GM21576 (cell line): ENCODE data around the gene SMPDL3B.

Experiments
- ATAC-seq: cut with Tn5 transposase; IDR thresholded peaks from one replicate; pipeline ENCODE4 v1.9.1; 2021; ENCODE audit warnings: mild to moderate bottlenecking, moderate library complexity; ENCODE audit not compliant: unreplicated experiment

SMPDL3B gene

GRCh38 chr1:27938488-27938887, 3.7 kb downstream of the SMPDL3B start:
- ATAC-seq: no peak

DNA sequence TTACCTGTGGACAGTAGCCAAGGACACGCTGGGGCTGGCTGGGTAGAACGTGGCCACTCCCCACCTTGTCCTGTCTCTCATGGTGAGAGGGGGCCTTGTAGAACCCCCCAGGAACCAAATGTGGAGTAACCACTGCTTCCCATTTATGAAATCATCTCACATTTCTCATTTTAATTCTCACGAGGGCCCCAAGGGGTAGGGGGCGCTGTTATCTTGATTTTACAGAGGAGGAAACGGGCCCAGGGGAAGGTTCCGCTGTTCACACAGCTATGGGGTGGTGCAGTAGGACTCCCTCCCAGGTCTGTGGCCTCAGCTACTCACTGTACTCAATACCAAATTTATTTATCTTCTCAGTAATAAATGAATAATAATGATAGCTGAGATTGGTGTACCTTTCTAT, 5.5 kb downstream of the SMPDL3B start:
- no peak for ATAC-seq

DNA sequence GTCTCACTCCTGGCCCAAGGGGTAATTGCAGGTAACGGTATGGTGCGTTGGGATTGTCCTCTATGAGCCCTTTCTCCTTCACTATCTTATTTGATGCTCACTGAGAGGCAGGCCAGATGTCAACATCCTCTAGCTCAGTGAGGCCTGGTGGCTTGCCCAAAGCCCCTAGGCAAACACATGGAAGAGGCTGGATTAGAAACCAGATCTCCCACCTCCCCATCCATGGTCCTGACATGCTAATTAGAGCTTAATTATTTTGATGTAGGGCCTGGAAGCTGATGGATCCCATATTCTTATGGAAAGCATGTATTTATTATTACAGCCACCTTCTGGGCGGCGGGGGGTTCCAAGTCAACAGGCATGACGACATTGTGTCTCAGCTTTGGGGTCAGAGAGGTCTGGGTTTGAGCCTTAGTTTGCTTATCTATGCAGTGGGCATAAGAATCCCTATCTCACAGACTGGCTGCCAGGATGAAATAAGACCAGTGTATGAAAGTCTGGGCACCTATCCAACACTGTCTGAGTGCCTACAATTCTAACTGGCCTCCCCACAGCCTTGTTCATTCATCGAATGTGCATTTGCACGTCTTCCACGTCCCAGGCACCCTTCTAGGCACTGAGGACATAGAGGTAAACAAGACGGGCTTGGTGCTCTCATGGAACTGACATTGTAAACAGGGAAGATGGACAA, 6.2 kb downstream of the SMPDL3B start:
- no peak for ATAC-seq

DNA sequence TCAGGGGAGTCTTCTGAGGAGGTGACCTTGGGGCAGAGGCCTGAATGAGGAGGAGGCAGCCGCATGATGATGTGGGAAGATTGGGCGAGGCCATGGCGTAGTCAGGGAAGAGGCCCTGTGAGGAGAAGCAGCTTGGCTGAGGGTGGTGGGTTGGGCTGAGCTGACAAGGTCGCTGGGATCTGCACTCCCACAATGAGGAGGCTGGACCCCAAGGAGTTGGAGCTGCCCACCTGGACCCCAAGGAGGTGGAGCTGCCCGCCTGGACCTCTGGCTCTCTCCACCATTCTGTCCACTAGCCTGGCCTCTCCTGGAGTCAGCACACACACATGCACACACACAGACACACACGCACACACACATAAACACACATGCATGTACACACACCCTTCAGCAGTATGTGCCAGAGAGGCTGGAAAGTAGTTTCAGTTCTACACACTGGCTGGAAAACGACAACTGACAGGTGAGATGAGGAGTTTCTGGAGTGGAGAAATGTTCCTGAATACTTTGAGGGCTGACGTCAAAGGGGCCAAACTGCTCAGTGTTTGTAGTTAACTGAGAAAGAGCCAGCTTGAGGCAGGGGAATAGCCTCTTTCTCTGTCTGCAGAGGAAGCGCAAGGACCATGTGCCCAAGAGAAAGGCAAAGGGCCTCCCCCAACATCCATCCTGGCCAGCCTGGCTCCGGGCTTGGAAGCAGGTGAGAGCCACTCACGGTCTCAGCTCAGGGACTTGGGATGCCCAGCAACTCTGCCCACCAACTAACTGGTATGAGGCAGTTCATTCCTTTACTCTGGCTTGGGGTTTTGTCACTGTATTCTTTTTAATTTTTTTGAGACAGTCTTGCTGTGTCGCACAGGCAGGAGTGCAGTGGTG, 7.1 kb downstream of the SMPDL3B start:
- ATAC-seq: no peak

GRCh38 chr1:27945020-27945419, 10.2 kb downstream of the SMPDL3B start:
- no peak for ATAC-seq

GRCh38 chr1:27949027-27949426, 14.2 kb downstream of the SMPDL3B start:
- no peak for ATAC-seq

- no peak for ATAC-seq
Observed at GRCh38 chr1:27951396-27951795, 16.6 kb downstream of the SMPDL3B start.

- ATAC-seq: no peak
Observed at GRCh38 chr1:27952147-27952546, 17.3 kb downstream of the SMPDL3B start.

DNA sequence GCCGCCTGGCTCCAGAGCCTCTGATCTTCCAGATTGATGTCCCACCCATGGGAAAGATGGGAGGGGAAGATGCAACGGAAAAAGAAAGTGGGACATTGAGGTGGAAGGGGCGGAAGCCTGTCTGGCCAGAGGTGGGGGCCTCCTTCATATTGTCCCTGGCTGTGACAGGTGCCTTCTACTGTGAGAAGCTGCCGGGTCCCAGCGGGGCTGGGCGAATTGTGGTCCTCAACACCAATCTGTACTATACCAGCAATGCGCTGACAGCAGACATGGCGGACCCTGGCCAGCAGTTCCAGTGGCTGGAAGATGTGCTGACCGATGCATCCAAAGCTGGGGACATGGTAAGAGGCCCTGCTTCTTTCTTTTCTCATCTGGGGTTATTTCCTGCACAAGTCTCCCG, 19.4 kb downstream of the SMPDL3B start:
- ATAC-seq: no peak

GRCh38 chr1:27955076-27955475, 20.3 kb downstream of the SMPDL3B start:
- ATAC-seq: no peak

DNA sequence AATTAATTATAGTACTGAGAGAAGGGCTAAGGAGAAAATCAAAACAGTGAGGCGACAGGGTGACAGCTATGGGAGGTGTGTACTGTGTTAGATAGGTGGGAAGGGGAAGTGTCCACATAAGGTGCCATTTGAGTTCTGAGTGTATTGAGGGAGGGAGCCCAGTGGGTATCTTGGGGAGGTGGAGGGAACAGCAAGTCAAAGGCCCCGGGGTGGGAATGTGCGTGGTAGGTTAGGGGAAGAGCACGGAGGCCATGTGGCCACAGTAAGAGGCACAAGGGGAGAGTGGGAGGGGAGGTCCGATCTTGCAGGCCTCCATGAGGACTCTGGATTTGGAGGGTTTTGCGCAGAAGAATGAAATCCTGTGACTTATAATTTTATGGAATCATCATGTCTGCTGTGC, 22.0 kb downstream of the SMPDL3B start:
- no peak for ATAC-seq

- no peak for ATAC-seq
Observed at GRCh38 chr1:27957655-27958054, 22.9 kb downstream of the SMPDL3B start.

GRCh38 chr1:27958513-27958912, 23.7 kb downstream of the SMPDL3B start:
- no peak for ATAC-seq

DNA sequence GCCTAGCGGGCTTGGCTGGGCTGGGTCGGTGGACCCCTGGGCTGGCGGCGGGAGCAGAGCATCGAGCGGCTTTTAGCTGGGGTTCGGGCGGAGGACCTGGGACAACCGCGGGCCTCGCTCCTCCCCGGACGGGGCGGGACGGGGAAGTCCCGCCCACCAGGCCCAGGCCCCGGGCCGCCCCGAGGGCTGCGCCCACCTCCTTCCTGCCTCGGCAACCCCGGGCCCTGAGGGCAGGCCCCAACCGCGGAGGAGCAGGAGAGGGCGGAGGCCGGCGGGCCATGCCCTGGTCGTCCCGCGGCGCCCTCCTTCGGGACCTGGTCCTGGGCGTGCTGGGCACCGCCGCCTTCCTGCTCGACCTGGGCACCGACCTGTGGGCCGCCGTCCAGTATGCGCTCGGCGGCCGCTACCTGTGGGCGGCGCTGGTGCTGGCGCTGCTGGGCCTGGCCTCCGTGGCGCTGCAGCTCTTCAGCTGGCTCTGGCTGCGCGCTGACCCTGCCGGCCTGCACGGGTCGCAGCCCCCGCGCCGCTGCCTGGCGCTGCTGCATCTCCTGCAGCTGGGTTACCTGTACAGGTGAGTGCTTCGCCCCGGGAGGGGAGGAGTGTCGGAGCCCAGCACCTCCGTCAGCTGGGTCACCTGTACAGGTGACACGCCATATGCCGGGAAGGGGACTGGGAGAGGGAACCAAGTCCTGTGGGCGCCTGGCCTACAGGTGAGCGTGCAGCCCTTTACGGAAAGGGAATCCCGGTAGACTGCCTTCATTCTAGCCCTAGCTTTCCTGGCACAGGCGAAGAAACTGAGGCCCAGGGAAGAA, 25.2 kb downstream of the SMPDL3B start, which contains the start of gene XKR8:
XKR8 (plus strand) TSS at position 182 of the 812 bp plus-strand sequence; CDS start at position 279, 97 bp downstream.
- ATAC-seq: peak; percentile 71

- ATAC-seq: no peak
Observed at GRCh38 chr1:27960762-27961645, 26.2 kb downstream of the SMPDL3B start.

GRCh38 chr1:27961646-27962221, 26.9 kb downstream of the SMPDL3B start:
- ATAC-seq: no peak

DNA sequence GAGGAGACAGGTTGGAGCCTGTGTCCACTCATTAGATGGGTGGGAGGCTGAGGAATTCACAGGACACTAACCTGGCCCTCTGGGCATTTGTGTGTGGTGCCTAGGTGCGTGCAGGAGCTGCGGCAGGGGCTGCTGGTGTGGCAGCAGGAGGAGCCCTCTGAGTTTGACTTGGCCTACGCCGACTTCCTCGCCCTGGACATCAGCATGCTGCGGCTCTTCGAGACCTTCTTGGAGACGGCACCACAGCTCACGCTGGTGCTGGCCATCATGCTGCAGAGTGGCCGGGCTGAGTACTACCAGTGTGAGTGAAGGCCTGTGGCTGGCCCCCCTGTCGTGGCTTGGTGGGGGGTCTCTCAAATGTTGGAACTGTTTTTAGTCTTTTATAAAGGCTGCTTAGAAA, 28.6 kb downstream of the SMPDL3B start:
- ATAC-seq: no peak

DNA sequence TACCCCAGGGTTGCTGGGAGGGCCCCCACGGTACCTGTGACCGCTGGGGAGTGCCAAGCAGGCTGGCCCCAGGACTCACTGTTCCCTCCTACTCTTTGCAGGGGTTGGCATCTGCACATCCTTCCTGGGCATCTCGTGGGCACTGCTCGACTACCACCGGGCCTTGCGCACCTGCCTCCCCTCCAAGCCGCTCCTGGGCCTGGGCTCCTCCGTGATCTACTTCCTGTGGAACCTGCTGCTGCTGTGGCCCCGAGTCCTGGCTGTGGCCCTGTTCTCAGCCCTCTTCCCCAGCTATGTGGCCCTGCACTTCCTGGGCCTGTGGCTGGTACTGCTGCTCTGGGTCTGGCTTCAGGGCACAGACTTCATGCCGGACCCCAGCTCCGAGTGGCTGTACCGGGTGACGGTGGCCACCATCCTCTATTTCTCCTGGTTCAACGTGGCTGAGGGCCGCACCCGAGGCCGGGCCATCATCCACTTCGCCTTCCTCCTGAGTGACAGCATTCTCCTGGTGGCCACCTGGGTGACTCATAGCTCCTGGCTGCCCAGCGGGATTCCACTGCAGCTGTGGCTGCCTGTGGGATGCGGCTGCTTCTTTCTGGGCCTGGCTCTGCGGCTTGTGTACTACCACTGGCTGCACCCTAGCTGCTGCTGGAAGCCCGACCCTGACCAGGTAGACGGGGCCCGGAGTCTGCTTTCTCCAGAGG, 31.8 kb downstream of the SMPDL3B start:
- no peak for ATAC-seq

DNA sequence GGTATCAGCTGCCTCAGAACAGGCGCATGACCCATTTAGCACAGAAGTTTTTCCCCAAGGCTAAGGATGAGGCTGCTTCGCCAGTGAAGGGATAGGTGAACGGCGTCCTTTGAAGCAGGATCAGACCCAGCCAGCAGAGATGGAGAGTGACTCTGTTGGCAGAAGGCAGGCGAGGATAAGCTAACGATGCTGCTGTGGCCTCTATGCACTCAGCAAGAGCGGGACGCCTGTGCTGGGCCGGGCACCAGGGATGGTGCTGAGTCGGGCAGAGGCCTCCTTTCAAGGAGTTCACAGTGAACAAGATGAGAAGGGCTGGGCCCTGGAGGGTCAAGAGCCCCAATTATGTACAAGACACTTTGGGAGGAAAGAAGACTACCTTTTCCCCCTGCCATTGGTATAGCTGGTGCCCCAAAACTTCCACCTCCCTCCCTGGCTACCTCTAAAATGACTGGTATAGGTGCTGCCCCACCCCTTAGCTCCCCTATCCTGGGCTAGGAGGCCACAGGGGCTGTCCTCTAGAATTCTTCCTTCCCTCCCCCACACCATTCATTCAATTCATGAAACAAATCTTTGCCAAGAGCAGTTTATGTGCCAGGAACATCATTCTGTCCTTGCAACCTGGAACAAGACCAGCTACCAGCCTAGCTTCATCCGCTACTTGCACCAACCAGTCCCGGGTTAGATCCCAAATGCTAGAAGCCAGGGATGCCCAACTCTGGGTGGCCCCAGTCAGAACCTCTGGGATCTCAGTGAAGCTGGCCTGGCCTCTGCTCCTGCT, 32.5 kb downstream of the SMPDL3B start:
- ATAC-seq: no peak
